ENCODE results near the gene CCDC82.
"Not testable (repeated sequence)": the region's sequence is repeated elsewhere in the genome, so short reads cannot be mapped to it uniquely, and the experiment has no call there.

The CCDC82 gene

GRCh38 chr11:96389720-96390487, at the start of gene CCDC82, which contains the start of gene JRKL:
TSS of gene CCDC82 (minus strand) at chr11:96389912. CDS start at chr11:96384747, 5,165 bp downstream.
TSS of gene JRKL (plus strand) at chr11:96390013. CDS start at chr11:96390650, 637 bp downstream.
- DNase-seq (ENCODE audit: low read depth, low spot score): peak; percentile 64

GRCh38 chr11:96432654-96433053, 42.9 kb upstream of the CCDC82 start:
- not testable (repeated sequence) for DNase-seq (ENCODE audit: low read depth, low spot score)

- no peak for DNase-seq (ENCODE audit: low read depth, low spot score)
These were observed 41.0 kb upstream of the CCDC82 start for GRCh38 chr11:96430668-96431067.

GRCh38 chr11:96424693-96425092, 35.0 kb upstream of the CCDC82 start:
- no peak for DNase-seq (ENCODE audit: low read depth, low spot score)

DNA sequence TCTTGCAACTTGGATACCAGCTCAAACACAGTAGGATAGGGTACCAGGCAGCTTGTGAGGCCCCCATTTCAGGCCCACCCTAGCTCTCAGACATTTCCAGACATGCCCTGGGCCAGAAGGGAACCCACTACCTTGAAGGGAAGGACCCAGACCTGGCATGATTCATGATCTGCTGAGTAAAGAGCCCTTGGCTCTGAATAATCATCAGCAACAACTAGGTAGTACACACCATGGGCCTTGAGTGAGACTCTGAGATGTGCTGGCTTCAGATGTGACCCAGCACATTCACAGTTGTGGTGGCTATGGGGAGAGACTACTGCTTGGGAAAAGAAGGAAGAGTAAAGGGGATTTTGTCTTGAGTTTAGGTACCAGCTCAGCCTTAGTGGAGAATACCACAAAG, 23.7 kb upstream of the CCDC82 start:
- no peak for DNase-seq (ENCODE audit: low read depth, low spot score)

DNA sequence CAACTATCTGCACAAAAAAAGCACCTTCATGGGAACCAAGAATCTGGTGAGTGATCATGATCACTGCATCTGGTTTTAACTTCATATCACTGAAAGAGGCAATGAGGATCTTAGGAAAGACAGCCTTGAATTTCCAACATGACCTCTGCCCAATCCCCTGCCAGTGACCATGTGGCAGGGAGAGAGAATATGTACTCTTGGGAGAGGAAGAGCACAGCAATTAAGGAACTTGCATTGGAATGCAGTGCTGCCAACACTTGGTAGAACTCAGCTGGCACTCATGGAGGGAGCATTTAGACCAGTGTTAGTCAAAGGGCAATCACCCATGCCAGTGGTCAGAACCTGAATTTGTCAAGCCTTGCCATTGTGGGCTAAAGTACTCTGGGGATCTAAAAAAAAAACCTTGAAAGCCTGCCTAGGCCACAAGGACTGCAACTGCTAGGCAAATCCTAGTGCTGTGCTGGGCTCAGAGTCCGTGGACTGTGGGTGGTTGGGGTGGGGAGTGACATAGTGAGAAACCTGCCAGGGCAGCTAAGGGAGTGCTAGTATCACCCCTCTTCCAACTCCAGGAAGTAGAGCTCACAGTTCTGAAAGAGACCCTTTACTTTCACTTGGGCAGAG, 23.2 kb upstream of the CCDC82 start:
- DNase-seq (ENCODE audit: low read depth, low spot score): no peak

GRCh38 chr11:96411412-96411811, 21.7 kb upstream of the CCDC82 start:
- not testable (repeated sequence) for DNase-seq (ENCODE audit: low read depth, low spot score)

DNA sequence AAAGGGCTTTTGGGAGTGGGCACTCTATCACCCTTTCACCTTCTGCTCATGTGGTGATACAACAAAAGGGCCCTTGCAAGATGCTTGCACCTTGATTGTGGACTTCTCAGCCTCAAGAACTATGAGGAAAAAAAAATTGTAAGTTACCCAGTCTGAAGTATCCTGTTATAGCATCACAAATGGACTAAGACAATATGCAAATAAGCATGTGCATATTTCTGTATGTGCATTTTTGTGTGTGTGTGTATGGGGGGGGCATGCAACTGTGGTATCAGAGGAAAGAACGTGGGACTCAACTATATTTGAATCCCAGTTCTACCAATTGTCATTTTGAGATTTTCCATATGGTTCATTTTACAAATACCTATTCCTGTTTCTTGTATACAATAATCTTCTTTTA, 11.0 kb upstream of the CCDC82 start:
- DNase-seq (ENCODE audit: low read depth, low spot score): no peak

- DNase-seq (ENCODE audit: low read depth, low spot score): no peak
These were observed 8.2 kb upstream of the CCDC82 start for GRCh38 chr11:96397863-96398262.

DNA sequence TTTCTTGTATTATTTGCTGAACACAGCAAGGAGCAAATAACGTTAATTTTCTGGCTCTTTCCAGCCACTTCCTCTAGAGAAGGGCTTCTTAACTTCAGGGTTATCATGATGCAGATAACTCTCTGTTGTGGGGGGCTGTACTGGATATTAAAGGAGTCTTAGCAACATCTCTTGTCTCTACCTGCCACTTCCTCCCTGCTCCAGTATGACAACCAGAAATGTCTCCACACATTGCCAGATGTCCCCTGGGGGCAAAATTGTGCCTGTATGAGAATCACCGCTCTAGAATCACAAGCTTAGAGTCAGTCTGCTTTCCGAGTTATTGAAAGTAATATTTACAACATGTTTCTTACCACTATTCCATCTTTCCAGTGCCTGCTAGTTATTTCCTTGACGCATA, 6.9 kb upstream of the CCDC82 start:
- no peak for DNase-seq (ENCODE audit: low read depth, low spot score)

GRCh38 chr11:96394773-96395172, 5.1 kb upstream of the CCDC82 start:
- no peak for DNase-seq (ENCODE audit: low read depth, low spot score)

- no peak for DNase-seq (ENCODE audit: low read depth, low spot score)
These were observed 4.1 kb upstream of the CCDC82 start for GRCh38 chr11:96393753-96394348.

DNA sequence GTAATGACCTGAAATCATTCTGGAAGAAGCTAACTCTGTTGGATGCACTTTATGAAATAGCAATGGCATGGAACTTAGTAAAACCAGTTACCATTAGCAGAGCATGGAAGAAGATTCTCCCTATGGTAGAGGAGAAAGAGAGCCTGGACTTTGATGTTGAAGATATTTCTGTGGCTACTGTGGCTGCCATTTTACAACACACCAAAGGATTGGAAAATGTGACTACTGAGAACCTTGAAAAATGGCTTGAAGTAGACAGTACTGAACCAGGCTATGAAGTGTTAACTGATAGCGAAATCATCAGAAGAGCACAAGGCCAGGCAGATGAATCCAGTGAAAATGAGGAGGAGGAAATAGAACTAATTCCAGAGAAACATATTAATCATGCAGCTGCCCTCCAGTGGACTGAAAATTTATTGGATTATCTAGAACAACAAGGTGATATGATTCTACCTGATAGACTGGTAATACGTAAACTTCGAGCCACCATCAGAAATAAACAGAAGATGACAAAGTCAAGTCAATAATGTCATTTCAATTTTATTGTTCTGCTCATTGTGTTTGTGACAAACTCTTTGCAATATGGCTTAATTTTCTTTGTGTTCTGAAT, 2.1 kb upstream of the CCDC82 start:
- no peak for DNase-seq (ENCODE audit: low read depth, low spot score)

GRCh38 chr11:96390488-96390792, 728 bp upstream of the CCDC82 start:
- no peak for DNase-seq (ENCODE audit: low read depth, low spot score)

- peak; percentile 40 for DNase-seq (ENCODE audit: low read depth, low spot score)
These were observed 607 bp downstream of the CCDC82 start for GRCh38 chr11:96388891-96389719.

DNA sequence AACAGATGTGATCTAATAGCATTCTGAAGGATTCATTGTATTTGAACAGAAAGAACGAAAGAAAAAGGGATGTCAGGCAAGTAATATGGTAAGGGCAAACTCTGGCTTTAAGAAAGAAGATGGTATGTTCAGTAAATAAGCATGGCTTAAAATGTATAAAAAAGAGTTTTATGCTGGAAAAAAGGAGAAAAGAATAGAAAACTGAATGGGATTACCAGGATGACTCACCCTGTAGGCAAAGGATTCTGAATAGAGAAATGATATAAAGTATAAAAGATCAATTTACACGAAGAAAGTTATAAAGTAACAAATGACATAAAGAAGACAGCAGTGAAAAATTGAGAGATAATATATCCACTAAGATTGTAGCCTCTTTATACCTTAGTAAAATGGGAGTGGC, 4.5 kb downstream of the CCDC82 start:
- no peak for DNase-seq (ENCODE audit: low read depth, low spot score)

DNA sequence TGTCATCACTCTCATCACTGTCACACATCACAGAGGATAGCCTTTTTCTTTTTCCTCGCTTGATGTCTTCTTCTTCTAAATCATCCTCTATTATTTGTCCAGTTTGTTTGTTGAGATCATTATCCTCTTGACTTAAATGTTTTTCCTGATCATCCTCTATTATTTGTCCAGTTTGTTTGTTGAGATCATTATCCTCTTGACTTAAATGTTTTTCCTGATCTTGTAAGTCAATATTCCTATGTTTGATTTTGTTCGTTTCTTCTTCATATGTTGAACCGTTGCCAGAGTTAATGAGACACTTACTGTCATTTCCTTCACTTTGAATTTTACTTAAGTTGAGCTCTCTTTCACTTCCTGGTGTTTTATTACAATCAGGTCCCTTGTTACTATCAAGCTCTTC, 5.6 kb downstream of the CCDC82 start:
- DNase-seq (ENCODE audit: low read depth, low spot score): no peak

DNA sequence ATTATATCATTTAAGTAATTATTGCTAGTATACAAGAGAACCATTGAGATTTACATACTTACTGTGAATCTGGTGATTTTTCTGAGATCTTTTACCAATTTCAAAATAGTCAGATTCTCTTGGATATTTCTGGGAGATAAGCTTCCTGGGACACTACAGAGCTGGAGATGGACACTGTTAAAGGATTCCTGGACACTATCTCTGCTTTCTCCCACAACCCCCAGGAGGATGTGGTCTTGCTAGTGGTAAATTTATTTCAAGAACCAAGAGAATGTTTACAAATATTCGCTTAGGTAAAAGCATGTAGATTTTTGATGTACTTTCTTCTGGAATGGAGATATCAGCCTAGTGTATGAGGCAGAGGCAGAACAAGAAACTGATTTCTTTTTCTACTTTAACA, 12.9 kb downstream of the CCDC82 start:
- DNase-seq (ENCODE audit: low read depth, low spot score): no peak

DNA sequence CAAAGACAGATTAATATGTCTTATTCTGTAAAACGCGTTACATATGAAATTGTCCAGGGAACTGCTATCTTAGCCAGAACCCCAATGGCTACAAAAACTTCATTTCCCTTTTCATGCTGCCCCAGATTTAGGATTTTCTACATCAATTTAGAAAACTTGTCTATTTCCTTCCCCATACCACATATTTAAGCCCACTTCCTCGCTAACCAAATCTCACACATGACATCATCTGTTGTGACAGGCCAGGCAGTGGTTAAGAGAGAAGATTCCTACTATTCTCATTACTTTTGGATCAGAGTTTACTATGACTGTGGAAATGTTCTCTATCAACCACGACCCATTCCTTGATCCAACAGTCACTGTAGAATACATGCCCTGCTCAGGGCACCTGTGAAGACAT, 15.9 kb downstream of the CCDC82 start:
- DNase-seq (ENCODE audit: low read depth, low spot score): no peak

DNA sequence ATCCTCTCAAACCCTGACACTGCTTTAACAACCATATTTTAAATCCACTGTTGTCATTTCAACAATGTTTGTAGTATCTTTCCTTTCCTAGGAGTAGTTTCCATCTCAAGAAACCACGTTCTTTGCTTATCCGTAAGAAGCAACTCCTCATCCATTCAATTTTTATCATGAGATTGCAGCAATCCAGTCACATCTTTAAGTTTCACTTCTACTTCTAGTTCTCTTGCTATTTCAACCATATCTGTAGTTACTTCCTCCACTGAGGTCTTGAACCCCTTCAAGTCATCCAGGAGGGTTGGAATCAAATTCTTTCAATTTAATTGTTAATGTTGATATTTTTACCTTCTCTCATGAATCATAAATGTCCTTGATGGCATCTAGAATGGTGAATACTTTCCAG, 22.4 kb downstream of the CCDC82 start:
- no peak for DNase-seq (ENCODE audit: low read depth, low spot score)

- DNase-seq (ENCODE audit: low read depth, low spot score): no peak
These were observed 23.7 kb downstream of the CCDC82 start for GRCh38 chr11:96366024-96366423.

- no peak for DNase-seq (ENCODE audit: low read depth, low spot score)
These were observed 24.2 kb downstream of the CCDC82 start for GRCh38 chr11:96365493-96365892.

All from iPS DF 19.7 (cell line).